K562 (cell line): Measurements from ENCODE around the gene BTN3A1.

Experiments used
- BRD9 ChIP-seq: fragments of 450-650 bp; IDR thresholded peaks from 2 replicates; pipeline ENCODE4 v1.6.1; 2018; ENCODE audit warnings: low read depth; ENCODE audit not compliant: partially characterized antibody
- CTCF ChIP-seq, 3 experiments: IDR thresholded peaks in 2 of 3; conservative IDR thresholded peaks in 1 of 3; 2 replicates each; pipeline ENCODE4 v1.5.1; 2011 to 2012; ENCODE audit warnings: low read length in 3 of 3, mild to moderate bottlenecking in 3 of 3, control low read depth in 2 of 3, improper control_type of control experiment in 1 of 3, inconsistent platforms in 1 of 3, low read depth in 1 of 3, mixed read lengths in 1 of 3, moderate library complexity in 1 of 3; ENCODE audit not compliant: insufficient read depth in 2 of 3
- HCFC1 ChIP-seq: IDR thresholded peaks from 2 replicates; pipeline ENCODE4 v1.6.1; 2012; ENCODE audit warnings: low read depth, low read length, improper control_type of control experiment
- NELFE ChIP-seq: IDR thresholded peaks from 2 replicates; pipeline ENCODE4 v1.6.1; 2011; ENCODE audit warnings: mild to moderate bottlenecking; ENCODE audit not compliant: insufficient read depth, insufficient read length
- NR2C2 ChIP-seq, 2 experiments: fragments of 200-800 bp in 1 of 2; sonication (Bioruptor generic) in 1 of 2; sonication (generic) in 1 of 2; formaldehyde crosslinking in 1 of 2; IDR thresholded peaks; 2 replicates each; pipeline versions ENCODE4 v1.6.1 to v1.8.0; 2016 to 2022; ENCODE audit warnings: mild to moderate bottlenecking in 1 of 2, missing compliant biosample characterization in 1 of 2, missing genetic modification characterization in 1 of 2, missing genetic modification reagents in 1 of 2
- RCOR1 ChIP-seq, 2 experiments: IDR thresholded peaks; 2 replicates each; pipeline ENCODE4 v1.6.1; 2012; ENCODE audit warnings: low read depth in 2 of 2, low read length in 2 of 2, borderline replicate concordance in 1 of 2, improper control_type of control experiment in 1 of 2
- REST ChIP-seq, 2 experiments: fragments of 450-650 bp; formaldehyde crosslinking in 1 of 2; IDR thresholded peaks; 2 replicates each; pipeline versions ENCODE4 v1.4.0 to v1.6.1; 2014 to 2020; ENCODE audit warnings: mild to moderate bottlenecking in 2 of 2, borderline replicate concordance in 1 of 2, low read depth in 1 of 2
- SMAD3 ChIP-seq: fragments of 450-650 bp; formaldehyde crosslinking; conservative IDR thresholded peaks from 2 replicates; pipeline ENCODE4 v1.4.0; 2020; ENCODE audit warnings: mild to moderate bottlenecking

GRCh38 chr6:26457264-26457805 lies 55.3 kb downstream of the BTN3A1 start:
- TF ChIP-seq REST (IDR thresholded peaks at IDR 0.05; ENCODE audit: borderline replicate concordance), result no peak
- no peak for TF ChIP-seq REST (CRISPR knock-in tag; IDR thresholded peaks at IDR 0.05; ENCODE audit: low read depth)
- no peak for TF ChIP-seq RCOR1 (IDR thresholded peaks at IDR 0.05; ENCODE audit: borderline replicate concordance in 1 of 2, low read depth in 2 of 2, low read length in 2 of 2)
- no peak for TF ChIP-seq CTCF (IDR thresholded peaks at IDR 0.05 in 2 of 3, conservative IDR thresholded peaks at IDR 0.05 in 1 of 3; ENCODE audit: insufficient read depth in 2 of 3, low read depth in 1 of 3, low read length in 3 of 3)
- TF ChIP-seq NELFE, result no peak
- no peak for TF ChIP-seq NR2C2 (CRISPR knock-in tag; IDR thresholded peaks at IDR 0.05)
- no peak for TF ChIP-seq NR2C2 (tag; IDR thresholded peaks at IDR 0.05)
- no peak for TF ChIP-seq HCFC1
- TF ChIP-seq BRD9, result no peak
- TF ChIP-seq SMAD3, result no peak
